Liver (tissue), 9 donors: Measurements from ENCODE around the gene SLTM. TPM values are rescaled to one million over a fixed set of nuclear protein-coding genes. Genes with fewer than 3 reads are reported as not detected.

Source experiments
- DNase-seq: peaks from one replicate; pipeline ENCODE4 v3.0.0-alpha.2; 2017; ENCODE audit warnings: low spot score
- H3K27ac ChIP-seq, 2 donors: one replicate each; pipeline ENCODE4 v1.7.0; 2013; ENCODE audit warnings: inconsistent platforms in 2 of 2, low read length in 2 of 2, control low read depth in 1 of 2, low read depth in 1 of 2, mild to moderate bottlenecking in 1 of 2
- H3K27me3 ChIP-seq, 4 donors: one replicate each; pipeline versions ENCODE4 v1.6.1 to v1.7.0; 2013; ENCODE audit warnings: low read length in 3 of 4, inconsistent platforms in 1 of 4, mild to moderate bottlenecking in 1 of 4, moderate library complexity in 1 of 4; ENCODE audit not compliant: control insufficient read depth in 4 of 4, insufficient read depth in 4 of 4
- H3K36me3 ChIP-seq, 4 donors: one replicate each; pipeline versions ENCODE4 v1.6.1 to v1.7.0; 2013; ENCODE audit warnings: low read length in 3 of 4, mild to moderate bottlenecking in 3 of 4, low read depth in 1 of 4, moderate library complexity in 1 of 4; ENCODE audit not compliant: control insufficient read depth in 4 of 4, insufficient read depth in 3 of 4
- H3K4me1 ChIP-seq, 4 donors: one replicate each; pipeline versions ENCODE4 v1.6.1 to v1.7.0; 2013; ENCODE audit warnings: low read length in 3 of 4, mild to moderate bottlenecking in 3 of 4, moderate library complexity in 1 of 4; ENCODE audit not compliant: control insufficient read depth in 4 of 4, insufficient read depth in 4 of 4
- H3K4me3 ChIP-seq, 3 donors: one replicate each; pipeline versions ENCODE4 v1.6.1 to v1.7.0; 2013; ENCODE audit warnings: low read length in 3 of 3, control low read depth in 1 of 3, low read depth in 1 of 3, mild to moderate bottlenecking in 1 of 3
- H3K9ac ChIP-seq, 2 donors: one replicate each; pipeline ENCODE4 v1.7.0; 2013; ENCODE audit warnings: low read length in 2 of 2, mild to moderate bottlenecking in 2 of 2, moderate library complexity in 2 of 2, control low read depth in 1 of 2, low read depth in 1 of 2
- H3K9me3 ChIP-seq, 4 donors: one replicate each; pipeline versions ENCODE4 v1.6.1 to v1.7.0; 2013; ENCODE audit warnings: low read length in 3 of 4; ENCODE audit not compliant: control insufficient read depth in 4 of 4
- EGR1 ChIP-seq, 2 donors: IDR thresholded peaks; 2 replicates each; pipeline ENCODE4 v1.6.1; 2016 to 2018; ENCODE audit warnings: antibody characterized with exemption in 2 of 2, low read depth in 2 of 2
- FOXA1 ChIP-seq: IDR thresholded peaks from 2 replicates; pipeline ENCODE4 v1.6.1; 2016; ENCODE audit warnings: antibody characterized with exemption
- FOXA2 ChIP-seq: IDR thresholded peaks from 2 replicates; pipeline ENCODE4 v1.6.1; 2016; ENCODE audit warnings: antibody characterized with exemption
- GABPA ChIP-seq, 2 donors: IDR thresholded peaks in 1 of 2; conservative IDR thresholded peaks in 1 of 2; 2 replicates each; pipeline ENCODE4 v1.6.1; 2016; ENCODE audit warnings: antibody characterized with exemption in 2 of 2, mild to moderate bottlenecking in 1 of 2, moderate library complexity in 1 of 2
- HNF4A ChIP-seq, 2 donors: conservative IDR thresholded peaks; 2 replicates each; pipeline ENCODE4 v1.6.1; 2016; ENCODE audit warnings: antibody characterized with exemption in 2 of 2, mild to moderate bottlenecking in 2 of 2
- HNF4G ChIP-seq: IDR thresholded peaks from 2 replicates; pipeline ENCODE4 v1.6.1; 2016; ENCODE audit warnings: antibody characterized with exemption
- JUND ChIP-seq, 2 donors: IDR thresholded peaks; 2 replicates each; pipeline ENCODE4 v1.6.1; 2016; ENCODE audit warnings: antibody characterized with exemption in 2 of 2
- NR2F2 ChIP-seq: IDR thresholded peaks from 2 replicates; pipeline ENCODE4 v1.6.1; 2016; ENCODE audit warnings: antibody characterized with exemption
- RAD21 ChIP-seq, 2 donors: IDR thresholded peaks; 2 replicates each; pipeline ENCODE4 v1.6.1; 2016; ENCODE audit warnings: antibody characterized with exemption in 2 of 2, mild to moderate bottlenecking in 2 of 2
- RXRA ChIP-seq, 2 donors: IDR thresholded peaks; 2 replicates each; pipeline ENCODE4 v1.6.1; 2017 to 2018; ENCODE audit warnings: antibody characterized with exemption in 2 of 2, mild to moderate bottlenecking in 1 of 2
- SP1 ChIP-seq: IDR thresholded peaks from 2 replicates; pipeline ENCODE4 v1.6.1; 2018; ENCODE audit warnings: antibody characterized with exemption, mild to moderate bottlenecking
- TAF1 ChIP-seq: conservative IDR thresholded peaks from 2 replicates; pipeline ENCODE4 v1.6.1; 2016; ENCODE audit warnings: antibody characterized with exemption, mild to moderate bottlenecking
- YY1 ChIP-seq: IDR thresholded peaks from 2 replicates; pipeline ENCODE4 v1.6.1; 2016; ENCODE audit warnings: antibody characterized with exemption, mild to moderate bottlenecking
- WGBS: extraction: QIAGEN DNeasy Blood & Tissue Kit; methylation state at CpG from one replicate; pipeline ENCODE4 v1.1.7; 2013; 5-methylcytosine and 5-hydroxymethylcytosine counted together
- polyA plus RNA-seq, 2 donors: library from polyadenylated mRNA; stranded (reverse) in 1 of 2; unstranded in 1 of 2; fragments of 200-250 nt in 1 of 2; fragments of >200 nt in 1 of 2; fragmentation: Nextera tagmentation in 1 of 2; extraction: Ambion mirVana in 1 of 2; gene quantifications; one replicate each; pipeline versions ENCODE4 v1.2.1 to v1.2.3, GENCODE V29; 2013 to 2015
- total RNA-seq, 2 donors: library from RNA; depleted of rRNA; stranded (reverse); fragments of >200 nt; gene quantifications; one replicate each; pipeline ENCODE4 v1.2.3, GENCODE V29; 2014
- TF ChIP-seq, protein P1 (sequence below): IDR thresholded peaks from 2 replicates; pipeline ENCODE4 v1.6.1; 2016; ENCODE audit warnings: antibody characterized with exemption
- TF ChIP-seq, protein P2 (sequence below): IDR thresholded peaks from 2 replicates; pipeline ENCODE4 v1.6.1; 2016; ENCODE audit warnings: antibody characterized with exemption
- TF ChIP-seq, protein P3 (sequence below): IDR thresholded peaks from 2 replicates; pipeline ENCODE4 v1.6.1; 2016; ENCODE audit warnings: antibody characterized with exemption
- TF ChIP-seq, protein P4 (sequence below): fragments of 150-350 bp; IDR thresholded peaks from 2 replicates; pipeline ENCODE4 v1.5.1; 2017; ENCODE audit warnings: improper control_type of control experiment, low read depth, low read length; ENCODE audit not compliant: missing input control
- TF ChIP-seq, protein P5 (sequence below): IDR thresholded peaks from 2 replicates; pipeline ENCODE4 v1.6.1; 2016; ENCODE audit warnings: antibody characterized with exemption, mild to moderate bottlenecking
- donor health status: healthy.
- donor health status: healthy.
- donor health status: healthy.
- donor health status: healthy.
- donor health status: healthy.

SLTM gene
- total and polyA plus RNA-seq, 4 donors = 20.4 to 78.1 (median 50.1) TPM

DNA sequence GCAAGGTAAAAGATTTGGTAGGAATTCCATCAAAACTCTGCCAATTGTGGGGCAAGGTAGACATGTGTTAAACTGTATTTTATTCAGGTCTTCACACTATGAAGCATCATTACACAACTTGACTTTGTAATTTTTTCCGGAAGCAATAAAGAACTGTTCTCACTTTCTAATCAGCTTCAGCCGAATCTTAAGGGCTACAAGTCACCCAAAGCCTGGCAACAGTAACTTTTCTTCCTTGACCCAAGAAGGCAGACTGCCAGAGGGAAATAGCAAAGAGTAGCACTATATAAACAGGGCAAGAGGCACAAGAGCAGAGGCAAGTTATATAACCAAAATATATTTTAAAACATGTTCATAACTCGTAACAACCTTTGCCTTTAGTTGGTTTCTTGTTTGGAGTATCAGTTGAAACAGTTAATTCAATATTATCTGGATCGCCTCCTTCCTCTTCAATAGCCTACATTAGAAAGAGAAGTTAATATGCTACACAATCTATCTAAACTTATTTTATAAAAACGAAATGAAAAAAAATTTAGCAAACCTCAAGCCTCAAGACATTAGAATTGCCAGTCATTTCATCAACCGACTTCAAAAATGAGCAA, 1.4 kb downstream of the SLTM start:
- Histone ChIP-seq H3K36me3 (peaks cover 0 to 16% (median 9%) of the 10 kb centered on the region in 4 donors), H3K27ac (peak overlapping the region; percentile 90 to 95), H3K4me3 (peak overlapping the region; percentile 63 to 93 (median 84)), H3K9ac (peak overlapping the region; percentile 92 to 93), H3K27me3 (no peaks in the 10 kb centered on the region), H3K4me1 (peaks cover 2 to 20% (median 15%) of the 10 kb centered on the region in 4 donors), H3K9me3 (no peaks in the 10 kb centered on the region)
- DNase-seq = no peak
- TF ChIP-seq GABPA (IDR thresholded peaks at IDR 0.05 in 1 of 2, conservative IDR thresholded peaks at IDR 0.05 in 1 of 2) = no peak
- TF ChIP-seq HNF4G = no peak
- TF ChIP-seq, protein P1, sequence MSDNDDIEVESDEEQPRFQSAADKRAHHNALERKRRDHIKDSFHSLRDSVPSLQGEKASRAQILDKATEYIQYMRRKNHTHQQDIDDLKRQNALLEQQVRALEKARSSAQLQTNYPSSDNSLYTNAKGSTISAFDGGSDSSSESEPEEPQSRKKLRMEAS = no peak
- peak; percentile 32 for TF ChIP-seq NR2F2
- TF ChIP-seq, protein P2, sequence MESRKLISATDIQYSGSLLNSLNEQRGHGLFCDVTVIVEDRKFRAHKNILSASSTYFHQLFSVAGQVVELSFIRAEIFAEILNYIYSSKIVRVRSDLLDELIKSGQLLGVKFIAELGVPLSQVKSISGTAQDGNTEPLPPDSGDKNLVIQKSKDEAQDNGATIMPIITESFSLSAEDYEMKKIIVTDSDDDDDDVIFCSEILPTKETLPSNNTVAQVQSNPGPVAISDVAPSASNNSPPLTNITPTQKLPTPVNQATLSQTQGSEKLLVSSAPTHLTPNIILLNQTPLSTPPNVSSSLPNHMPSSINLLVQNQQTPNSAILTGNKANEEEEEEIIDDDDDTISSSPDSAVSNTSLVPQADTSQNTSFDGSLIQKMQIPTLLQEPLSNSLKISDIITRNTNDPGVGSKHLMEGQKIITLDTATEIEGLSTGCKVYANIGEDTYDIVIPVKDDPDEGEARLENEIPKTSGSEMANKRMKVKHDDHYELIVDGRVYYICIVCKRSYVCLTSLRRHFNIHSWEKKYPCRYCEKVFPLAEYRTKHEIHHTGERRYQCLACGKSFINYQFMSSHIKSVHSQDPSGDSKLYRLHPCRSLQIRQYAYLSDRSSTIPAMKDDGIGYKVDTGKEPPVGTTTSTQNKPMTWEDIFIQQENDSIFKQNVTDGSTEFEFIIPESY = no peak
- no peak for TF ChIP-seq EGR1 (IDR thresholded peaks at IDR 0.05; ENCODE audit: low read depth in 2 of 2)
- no peak for TF ChIP-seq YY1
- TF ChIP-seq HNF4A (conservative IDR thresholded peaks at IDR 0.05) = peak; percentile 12 to 42
- peak in 1 of 2 donors; percentile 33 for TF ChIP-seq RXRA (IDR thresholded peaks at IDR 0.05)
- TF ChIP-seq FOXA1 = no peak
- peak in 1 of 2 donors; percentile 29 for TF ChIP-seq JUND (IDR thresholded peaks at IDR 0.05)
- TF ChIP-seq RAD21 (IDR thresholded peaks at IDR 0.05) = no peak
- TF ChIP-seq TAF1 = no peak
- TF ChIP-seq, protein P3, sequence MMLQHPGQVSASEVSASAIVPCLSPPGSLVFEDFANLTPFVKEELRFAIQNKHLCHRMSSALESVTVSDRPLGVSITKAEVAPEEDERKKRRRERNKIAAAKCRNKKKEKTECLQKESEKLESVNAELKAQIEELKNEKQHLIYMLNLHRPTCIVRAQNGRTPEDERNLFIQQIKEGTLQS = no peak
- TF ChIP-seq, protein P4, sequence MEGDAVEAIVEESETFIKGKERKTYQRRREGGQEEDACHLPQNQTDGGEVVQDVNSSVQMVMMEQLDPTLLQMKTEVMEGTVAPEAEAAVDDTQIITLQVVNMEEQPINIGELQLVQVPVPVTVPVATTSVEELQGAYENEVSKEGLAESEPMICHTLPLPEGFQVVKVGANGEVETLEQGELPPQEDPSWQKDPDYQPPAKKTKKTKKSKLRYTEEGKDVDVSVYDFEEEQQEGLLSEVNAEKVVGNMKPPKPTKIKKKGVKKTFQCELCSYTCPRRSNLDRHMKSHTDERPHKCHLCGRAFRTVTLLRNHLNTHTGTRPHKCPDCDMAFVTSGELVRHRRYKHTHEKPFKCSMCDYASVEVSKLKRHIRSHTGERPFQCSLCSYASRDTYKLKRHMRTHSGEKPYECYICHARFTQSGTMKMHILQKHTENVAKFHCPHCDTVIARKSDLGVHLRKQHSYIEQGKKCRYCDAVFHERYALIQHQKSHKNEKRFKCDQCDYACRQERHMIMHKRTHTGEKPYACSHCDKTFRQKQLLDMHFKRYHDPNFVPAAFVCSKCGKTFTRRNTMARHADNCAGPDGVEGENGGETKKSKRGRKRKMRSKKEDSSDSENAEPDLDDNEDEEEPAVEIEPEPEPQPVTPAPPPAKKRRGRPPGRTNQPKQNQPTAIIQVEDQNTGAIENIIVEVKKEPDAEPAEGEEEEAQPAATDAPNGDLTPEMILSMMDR = no peak
- TF ChIP-seq SP1 = no peak
- TF ChIP-seq FOXA2 = peak; percentile 57
- TF ChIP-seq, protein P5, sequence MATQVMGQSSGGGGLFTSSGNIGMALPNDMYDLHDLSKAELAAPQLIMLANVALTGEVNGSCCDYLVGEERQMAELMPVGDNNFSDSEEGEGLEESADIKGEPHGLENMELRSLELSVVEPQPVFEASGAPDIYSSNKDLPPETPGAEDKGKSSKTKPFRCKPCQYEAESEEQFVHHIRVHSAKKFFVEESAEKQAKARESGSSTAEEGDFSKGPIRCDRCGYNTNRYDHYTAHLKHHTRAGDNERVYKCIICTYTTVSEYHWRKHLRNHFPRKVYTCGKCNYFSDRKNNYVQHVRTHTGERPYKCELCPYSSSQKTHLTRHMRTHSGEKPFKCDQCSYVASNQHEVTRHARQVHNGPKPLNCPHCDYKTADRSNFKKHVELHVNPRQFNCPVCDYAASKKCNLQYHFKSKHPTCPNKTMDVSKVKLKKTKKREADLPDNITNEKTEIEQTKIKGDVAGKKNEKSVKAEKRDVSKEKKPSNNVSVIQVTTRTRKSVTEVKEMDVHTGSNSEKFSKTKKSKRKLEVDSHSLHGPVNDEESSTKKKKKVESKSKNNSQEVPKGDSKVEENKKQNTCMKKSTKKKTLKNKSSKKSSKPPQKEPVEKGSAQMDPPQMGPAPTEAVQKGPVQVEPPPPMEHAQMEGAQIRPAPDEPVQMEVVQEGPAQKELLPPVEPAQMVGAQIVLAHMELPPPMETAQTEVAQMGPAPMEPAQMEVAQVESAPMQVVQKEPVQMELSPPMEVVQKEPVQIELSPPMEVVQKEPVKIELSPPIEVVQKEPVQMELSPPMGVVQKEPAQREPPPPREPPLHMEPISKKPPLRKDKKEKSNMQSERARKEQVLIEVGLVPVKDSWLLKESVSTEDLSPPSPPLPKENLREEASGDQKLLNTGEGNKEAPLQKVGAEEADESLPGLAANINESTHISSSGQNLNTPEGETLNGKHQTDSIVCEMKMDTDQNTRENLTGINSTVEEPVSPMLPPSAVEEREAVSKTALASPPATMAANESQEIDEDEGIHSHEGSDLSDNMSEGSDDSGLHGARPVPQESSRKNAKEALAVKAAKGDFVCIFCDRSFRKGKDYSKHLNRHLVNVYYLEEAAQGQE = no peak
- WGBS = under 1% methylated on average over 6 of the region's 6 CpGs
